Sciatic nerve (tissue), 2 donors: ENCODE data around the gene DAZAP1. TPM values are rescaled to one million over a fixed set of nuclear protein-coding genes. Genes with fewer than 3 reads are reported as not detected.

Source experiments
- ATAC-seq: fragments of 200-7000 bp; cut with Tn5 transposase; one replicate; pipeline ENCODE4 v1.9.1; 2020; ENCODE audit warnings: mild to moderate bottlenecking, moderate library complexity
- DNase-seq: peaks from one replicate; pipeline ENCODE4 v3.0.0-alpha.2; 2020; ENCODE audit warnings: low spot score
- intact Hi-C: fragments of 100-400 bp; cut with DNase I; formaldehyde crosslinking; loops from one replicate; pipeline ENCODE4 v1.14.2; 2022
- total RNA-seq: library from RNA; stranded (reverse); fragmentation: NEBNext Ultra II Directional; extraction: Animal tissue kit (Norgen Biotek cat#: 25700); gene quantifications from one replicate; pipeline ENCODE4 v1.2.1, GENCODE V29; 2021
- donor health status: DM: no; HTN: no; CAD: no.
- donor health status: DM: no; HTN: no; CAD: no.

The DAZAP1 gene
- total RNA-seq, 1 donor from 2014 or later, result 75.7 TPM

GRCh38 chr19:1374250-1374577, 33.2 kb upstream of the DAZAP1 start:
- intact Hi-C loops, result no loop called here
- no peak for DNase-seq
- no peak for ATAC-seq

- intact Hi-C loops, result no loop called here
- ATAC-seq, result no peak
Observed at GRCh38 chr19:1376415-1376805, 31.0 kb upstream of the DAZAP1 start.

GRCh38 chr19:1377176-1377964, 30.0 kb upstream of the DAZAP1 start:
- intact Hi-C loops, result no loop called here
- ATAC-seq (no peak), DNase-seq (no peak)

More at GRCh38 chr19:1376415-1376805, 31.0 kb upstream of the DAZAP1 start:
- DNase-seq, result no peak

- ATAC-seq (peak; percentile 16), DNase-seq (no peak)
- intact Hi-C loops, result no loop called here
Observed at GRCh38 chr19:1377965-1378785, 29.2 kb upstream of the DAZAP1 start.

DNA sequence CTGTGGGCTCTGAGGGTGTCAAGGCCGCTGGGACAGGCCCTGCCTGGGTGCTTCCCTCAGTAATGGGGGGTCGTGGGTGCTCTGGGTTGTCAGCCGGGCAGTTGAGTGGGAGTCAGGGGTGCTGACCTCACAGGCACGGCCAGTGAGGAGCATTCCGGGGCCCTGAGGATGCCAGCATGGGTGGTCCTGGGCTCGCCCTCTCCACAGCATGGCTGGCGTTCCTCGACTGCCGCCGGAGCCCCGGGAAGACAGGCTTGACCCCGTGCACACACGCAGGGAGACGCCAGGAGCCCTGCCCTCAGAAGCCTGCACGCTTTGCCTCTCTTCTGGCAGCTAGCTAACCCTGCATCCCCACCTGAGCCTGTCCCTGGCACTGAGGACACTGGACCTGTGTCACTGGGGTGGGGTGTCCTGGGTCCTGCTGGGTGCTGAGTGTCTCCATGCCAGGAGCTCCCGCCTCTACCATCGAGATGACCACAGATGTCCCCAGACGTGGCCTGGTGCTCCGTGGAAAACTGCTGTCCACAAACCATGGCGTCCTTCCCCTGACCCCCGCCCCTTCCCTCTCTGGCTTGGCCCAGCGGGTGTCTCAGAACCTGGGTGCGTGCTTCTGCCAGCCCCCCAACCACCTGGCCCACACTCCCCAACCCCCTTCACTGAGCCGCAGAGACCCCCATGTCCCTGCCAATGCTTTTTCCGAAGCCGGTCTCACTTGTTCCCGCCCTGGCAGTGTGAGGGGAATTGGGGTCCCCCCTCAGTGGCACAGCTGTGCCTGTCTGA, 28.1 kb upstream of the DAZAP1 start:
- ATAC-seq (no peak), DNase-seq (no peak)
- intact Hi-C loops, result no loop called here

DNA sequence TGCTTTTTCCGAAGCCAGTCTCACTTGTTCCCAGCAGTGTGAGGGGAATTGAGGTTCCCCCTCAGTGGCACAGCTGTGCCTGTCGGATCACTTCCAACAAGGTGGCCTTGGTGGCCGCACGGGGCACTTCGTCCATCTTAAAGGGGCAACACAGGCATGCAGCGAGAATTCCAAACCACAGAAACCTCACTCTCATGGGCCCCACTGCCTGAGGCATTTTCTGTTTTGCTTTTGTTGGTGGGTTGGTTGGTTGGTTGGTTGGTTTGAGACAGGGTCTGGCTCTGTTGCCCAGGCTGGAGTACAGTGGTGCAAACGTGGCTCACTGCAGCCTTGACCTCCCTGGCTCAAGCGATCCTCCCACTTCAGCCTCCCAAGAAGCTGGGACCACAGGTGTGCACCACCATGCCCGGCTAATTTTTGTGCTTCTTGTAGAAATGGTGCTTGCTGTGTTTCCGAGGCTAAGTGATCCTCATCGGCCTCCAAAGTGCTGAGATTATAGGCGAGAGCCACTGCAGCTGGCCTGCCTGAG, 27.4 kb upstream of the DAZAP1 start:
- ATAC-seq (no peak), DNase-seq (no peak)
- intact Hi-C loops, result no loop called here

DNA sequence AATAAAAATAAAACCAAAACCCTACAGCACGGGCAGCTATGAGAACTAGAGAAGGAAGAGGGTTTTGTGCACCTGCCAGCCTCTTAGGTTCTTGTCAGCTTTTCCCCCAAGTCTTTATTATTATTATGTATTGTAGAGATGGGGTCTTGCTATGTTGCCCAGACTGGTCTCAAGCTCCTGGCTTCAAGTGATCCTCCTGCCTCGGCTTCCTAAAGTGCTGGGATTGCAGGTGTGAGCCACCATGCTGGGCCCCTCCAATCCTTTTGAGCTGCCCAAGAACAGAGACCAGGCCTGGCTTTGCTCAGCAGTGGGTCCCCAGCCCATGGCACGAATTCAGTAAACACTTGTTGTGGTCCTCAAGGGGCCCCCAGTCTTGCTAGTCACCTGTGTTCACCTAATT, 25.1 kb upstream of the DAZAP1 start:
- intact Hi-C loops, result no loop called here
- DNase-seq, result no peak
- ATAC-seq, result no peak

DNA sequence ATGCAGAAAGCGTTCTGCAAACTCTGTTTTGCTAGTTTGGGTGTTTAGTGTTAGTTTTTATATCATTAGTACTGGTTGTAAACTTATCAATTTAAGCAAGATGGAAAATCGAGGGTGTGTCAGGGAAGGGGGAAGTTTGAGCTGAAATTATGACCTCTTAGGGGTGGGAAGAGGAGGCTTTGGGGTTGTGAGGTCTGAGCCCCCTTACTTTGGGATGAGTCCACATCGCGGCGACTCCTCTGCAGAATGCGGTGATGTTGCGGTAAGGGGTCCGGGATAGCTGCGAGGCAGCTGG, 24.4 kb upstream of the DAZAP1 start:
- ATAC-seq, result peak; percentile 7
- intact Hi-C loops, result no loop called here

DNA sequence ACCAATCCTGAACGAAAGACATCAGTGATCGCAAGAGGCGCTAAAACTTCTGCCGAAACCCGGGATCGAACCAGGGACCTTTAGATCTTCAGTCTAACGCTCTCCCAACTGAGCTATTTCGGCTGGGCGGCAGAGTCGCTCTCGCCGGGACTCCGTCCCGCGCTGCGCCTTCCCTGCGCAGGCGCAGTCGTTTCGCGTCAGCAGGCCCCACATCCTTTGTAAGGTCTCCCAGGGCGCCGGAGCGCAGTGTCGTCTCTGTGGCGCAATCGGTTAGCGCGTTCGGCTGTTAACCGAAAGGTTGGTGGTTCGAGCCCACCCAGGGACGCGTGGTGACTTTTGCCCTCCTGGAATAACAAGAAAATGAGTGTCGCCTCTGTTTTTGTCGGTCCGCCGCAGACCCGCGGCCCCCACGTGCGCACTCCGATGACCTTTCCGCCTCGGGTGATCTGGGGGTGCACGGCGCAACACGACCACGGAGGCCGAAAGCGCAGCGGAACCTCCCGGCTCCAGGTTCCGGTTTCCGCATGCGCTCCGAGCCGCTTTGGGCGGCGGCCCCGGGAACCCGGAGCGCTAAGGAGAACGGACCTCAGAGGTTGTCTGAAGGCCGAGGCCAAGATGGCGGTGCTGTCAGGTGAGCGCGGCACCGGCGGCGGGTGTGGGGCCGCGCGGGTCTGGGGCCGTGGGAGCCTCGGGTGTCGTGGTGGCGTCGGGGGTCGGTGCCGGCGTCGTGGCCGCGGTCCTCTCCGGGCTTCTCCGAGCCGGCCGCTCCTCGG, 23.9 kb upstream of the DAZAP1 start, which contains the start of gene NDUFS7:
Gene NDUFS7 (plus strand): TSS at position 596 of the 773 bp plus-strand sequence. CDS start 20 bp downstream, at position 616.
- ATAC-seq (peak; percentile 94), DNase-seq (peak; percentile 96)
- intact Hi-C loops, result no loop called here

More for the DNA sequence above, 24.4 kb upstream of the DAZAP1 start:
- DNase-seq, result no peak

- intact Hi-C loops, result no loop called here
- ATAC-seq, result no peak
- no peak for DNase-seq
Observed at GRCh38 chr19:1384085-1384462, 23.3 kb upstream of the DAZAP1 start.

GRCh38 chr19:1384478-1385110, 22.8 kb upstream of the DAZAP1 start:
- ATAC-seq (no peak), DNase-seq (no peak)
- intact Hi-C loops, result no loop called here

- DNase-seq (no peak), ATAC-seq (no peak)
- intact Hi-C loops, result no loop called here
Observed at GRCh38 chr19:1385816-1386215, 21.6 kb upstream of the DAZAP1 start.

DNA sequence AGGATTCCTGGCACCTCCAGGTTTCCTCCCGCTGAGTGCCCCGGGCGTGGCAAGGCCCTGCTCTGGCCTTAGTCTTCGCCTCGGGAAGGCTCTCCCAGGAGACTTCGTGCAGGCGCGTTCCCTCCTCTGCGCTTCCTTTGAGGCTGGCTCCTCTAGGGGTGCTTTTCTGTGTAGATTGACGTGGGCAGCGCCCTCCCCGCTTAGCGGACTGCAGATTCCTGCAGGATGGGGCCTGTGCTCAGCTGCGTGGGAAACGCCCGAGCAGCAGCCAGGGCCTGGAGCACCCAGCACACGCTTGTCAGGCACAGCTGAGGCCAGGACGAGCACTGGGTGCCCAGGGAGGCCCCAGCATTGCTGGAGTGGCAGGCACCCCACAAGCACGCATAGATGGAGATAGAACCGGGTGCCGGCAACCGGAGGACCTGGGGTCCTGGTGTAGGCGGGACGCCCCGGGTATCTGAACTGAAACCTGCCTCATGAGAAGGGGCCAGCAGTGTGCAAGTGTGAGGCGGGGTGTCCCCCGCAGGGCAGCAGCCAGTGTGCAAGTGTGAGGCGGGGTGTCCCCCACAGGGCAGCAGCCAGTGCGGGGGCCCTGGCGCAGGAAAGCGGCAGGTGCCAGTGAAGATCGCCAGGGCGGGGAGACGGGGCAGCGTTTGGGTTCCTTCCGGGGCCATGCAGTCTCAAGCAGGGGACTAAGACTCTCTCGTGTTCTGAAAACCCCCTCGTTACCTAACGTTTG, 20.3 kb upstream of the DAZAP1 start:
- no peak for DNase-seq
- ATAC-seq, result no peak
- intact Hi-C loops, result no loop called here

- intact Hi-C loops, result no loop called here
- ATAC-seq (no peak), DNase-seq (no peak)
Observed at GRCh38 chr19:1387684-1388636, 19.4 kb upstream of the DAZAP1 start.

GRCh38 chr19:1388637-1389026, 18.8 kb upstream of the DAZAP1 start:
- no peak for DNase-seq
- ATAC-seq, result no peak
- intact Hi-C loops, result no loop called here

DNA sequence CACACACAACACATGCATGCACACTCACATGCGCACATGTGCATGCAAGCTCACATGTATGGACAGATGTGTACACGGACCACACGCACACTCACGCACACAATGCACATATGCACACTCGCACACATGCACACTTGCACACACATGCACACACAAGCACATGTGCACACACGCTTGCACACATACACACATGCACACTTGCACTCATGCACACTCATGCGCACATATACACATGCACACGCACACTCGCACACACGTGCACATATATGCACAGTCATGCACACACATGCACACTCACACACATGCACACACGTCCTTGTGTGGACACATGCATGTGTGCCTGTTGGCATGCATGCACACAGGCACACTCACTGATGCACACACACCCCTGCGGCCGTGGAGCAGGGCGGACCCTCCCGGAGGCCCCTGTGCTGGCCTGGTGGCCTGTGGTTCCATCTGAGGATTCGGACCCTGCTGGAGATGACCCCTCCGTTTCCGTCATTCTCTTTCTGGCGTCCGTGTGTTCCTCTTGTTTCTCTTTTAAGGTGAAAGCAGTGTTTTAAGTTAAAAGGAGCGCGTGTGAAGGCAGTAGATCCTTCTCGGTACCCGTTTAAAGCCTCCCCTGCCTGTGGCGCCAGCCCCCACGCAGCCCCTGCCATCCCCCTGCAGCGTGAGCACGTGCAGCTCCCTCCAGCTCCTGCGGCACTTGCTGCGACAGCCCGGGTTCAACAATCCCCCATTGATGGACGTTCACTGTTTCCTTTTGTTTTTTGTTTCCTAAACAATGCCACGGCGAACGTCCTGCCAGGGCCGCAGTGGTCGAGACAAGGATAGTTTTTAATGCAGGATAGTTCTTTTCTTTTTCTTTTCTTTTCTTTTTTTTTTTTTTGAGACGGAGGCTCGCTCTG, 18.1 kb upstream of the DAZAP1 start:
- no peak for DNase-seq
- no peak for ATAC-seq
- intact Hi-C loops, result no loop called here
